Activated T-helper 1 cell treated with anti-CD3 and anti-CD28 coated beads, Interleukin-12 subunit alpha, Interleukin-12 subunit beta, Interleukin-2, Interleukin-4 antibody, amounts not matched to agents 30 ng/mL and 10 ng/mL and 1 ng/mL, durations not matched to agents 14 hours and 24 hours and 36 hours (primary cell): ENCODE measurements around the gene SMARCC2. TPM values are rescaled to one million over a fixed set of nuclear protein-coding genes. Genes with fewer than 3 reads are reported as not detected.

ENCODE experiments used
- DNase-seq: peaks from one replicate; pipeline ENCODE4 v3.0.0; 2021; ENCODE audit warnings: low spot score
- H3K27ac Mint-ChIP-seq: one replicate; pipeline ENCODE4 v1.8.0; 2021; ENCODE audit warnings: mild to moderate bottlenecking, mixed read lengths
- H3K27me3 Mint-ChIP-seq: one replicate; pipeline ENCODE4 v1.8.0; 2022; ENCODE audit warnings: mild to moderate bottlenecking, moderate library complexity, mixed read lengths; ENCODE audit not compliant: insufficient read depth
- H3K36me3 Mint-ChIP-seq: one replicate; pipeline ENCODE4 v1.8.0; 2021; ENCODE audit warnings: low read depth, mixed read lengths
- H3K4me1 Mint-ChIP-seq: one replicate; pipeline ENCODE4 v1.8.0; 2021; ENCODE audit warnings: low read depth, mixed read lengths
- H3K4me3 Mint-ChIP-seq: one replicate; pipeline ENCODE4 v1.8.0; 2021; ENCODE audit warnings: mild to moderate bottlenecking, moderate library complexity, mixed read lengths
- H3K9me3 Mint-ChIP-seq: one replicate; pipeline ENCODE4 v1.8.0; 2021; ENCODE audit warnings: mixed read lengths
- intact Hi-C: fragments of 100-400 bp; cut with micrococcal nuclease; formaldehyde crosslinking; loops from one replicate; pipeline ENCODE4 v1.15.1; 2024
- total RNA-seq: library from RNA; stranded (reverse); gene quantifications from 2 replicates; pipeline ENCODE4 v1.2.3, GENCODE V29; 2022

SMARCC2 gene
- total RNA-seq, 1 donor from 2014 or later = 132 TPM

GRCh38 chr12:56151672-56152131 lies 37.6 kb downstream of the SMARCC2 start:
- no peaks in the 10 kb centered on the region for H3K9me3 Mint-ChIP-seq
- peak overlapping the region; percentile 88 for H3K4me3 Mint-ChIP-seq
- H3K27ac Mint-ChIP-seq = peak overlapping the region; percentile 99
- peaks cover 13% of the 10 kb centered on the region for H3K36me3 Mint-ChIP-seq
- peaks cover 33% of the 10 kb centered on the region for H3K4me1 Mint-ChIP-seq
- no peaks in the 10 kb centered on the region for H3K27me3 Mint-ChIP-seq
- peak; percentile 60 for DNase-seq
- intact Hi-C loops = loop anchor here (1.0 to 10.0 kb wide), 12 partner anchors 9 to 1396 kb away; partner anchors contain the start of genes ATP5F1B, DCTN2, ESYT1 and PA2G4

DNA sequence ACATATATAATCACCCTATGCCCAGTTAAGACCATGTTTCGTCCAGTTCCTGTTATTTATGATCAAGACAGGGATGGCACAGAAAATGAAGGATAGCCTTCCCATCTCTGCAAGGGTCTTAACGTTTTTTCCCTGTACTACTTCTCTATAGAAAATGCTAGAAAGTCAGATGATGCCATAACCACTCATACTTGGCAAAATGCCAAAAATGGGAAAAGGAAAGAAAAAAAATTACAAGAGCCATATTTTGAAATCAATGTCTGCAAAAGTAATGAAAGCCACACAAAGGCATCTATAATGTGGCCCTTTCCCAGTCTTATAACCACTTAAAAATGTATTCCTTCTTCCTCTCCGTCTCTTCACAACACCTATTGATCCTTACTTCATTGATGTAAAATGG lies 38.7 kb downstream of the SMARCC2 start:
- Mint-ChIP-seq H3K4me3 (peak overlapping the region; percentile 88), H3K4me1 (peaks cover 30% of the 10 kb centered on the region), H3K27me3 (no peaks in the 10 kb centered on the region), H3K9me3 (no peaks in the 10 kb centered on the region), H3K36me3 (peaks cover 11% of the 10 kb centered on the region), H3K27ac (peak overlapping the region; percentile 74)
- intact Hi-C loops = loop anchor here (5.0 to 10.0 kb wide), 3 partner anchors 497 to 1397 kb away; partner anchors contain the start of genes ATP5F1B, DCTN2 and PTGES3
- no peak for DNase-seq

DNA sequence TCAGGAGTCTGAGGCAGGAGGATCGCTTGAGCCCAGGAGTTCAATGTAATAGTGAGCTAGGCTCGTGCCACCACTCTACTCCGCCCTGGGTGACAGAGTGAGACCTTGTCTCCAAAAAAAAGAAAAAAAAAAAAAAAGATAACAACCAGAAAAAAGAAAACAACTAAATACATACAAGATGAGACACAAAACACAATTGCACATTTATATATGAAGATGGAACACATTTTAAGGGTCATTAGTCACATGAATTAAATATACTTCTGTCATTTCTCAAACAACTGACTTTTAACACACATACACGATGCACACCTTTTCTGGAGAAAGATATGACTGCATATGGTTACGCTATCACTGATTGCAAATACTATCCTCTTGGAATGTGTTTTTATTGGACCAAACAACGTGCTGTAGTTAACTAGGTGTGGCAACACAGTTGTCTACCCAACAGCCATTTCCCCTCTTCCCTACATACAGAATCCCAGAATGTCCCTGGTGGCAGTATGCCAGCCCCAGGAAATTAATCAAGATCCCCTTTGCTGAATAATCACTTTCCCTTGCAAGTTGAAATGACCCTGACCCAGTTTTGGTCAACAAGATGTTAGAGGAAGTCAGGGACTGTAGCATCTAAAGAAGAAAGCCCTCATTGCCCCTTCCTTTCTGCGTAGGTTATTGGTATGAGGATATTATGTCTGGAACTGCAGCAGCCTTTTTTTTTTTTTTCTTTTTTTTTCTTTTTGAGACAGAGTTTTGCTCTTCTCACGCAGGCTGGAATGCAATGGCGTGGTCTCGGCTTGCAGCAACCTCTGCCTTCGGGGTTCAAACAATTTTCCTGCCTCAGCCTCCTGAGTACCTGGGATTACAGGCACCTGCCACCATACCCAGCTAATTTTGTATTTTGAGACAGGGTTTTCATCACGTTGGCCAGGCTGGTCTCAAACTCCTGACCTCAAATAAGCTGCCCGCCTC lies 42.5 kb downstream of the SMARCC2 start:
- H3K27me3 Mint-ChIP-seq = no peaks in the 10 kb centered on the region
- H3K4me3 Mint-ChIP-seq = no peak overlapping the region
- H3K4me1 Mint-ChIP-seq = peaks cover 37% of the 10 kb centered on the region
- H3K36me3 Mint-ChIP-seq = peaks cover 38% of the 10 kb centered on the region
- no peak for DNase-seq
- no peaks in the 10 kb centered on the region for H3K9me3 Mint-ChIP-seq
- intact Hi-C loops = no loop called here
- no peak overlapping the region for H3K27ac Mint-ChIP-seq

DNA sequence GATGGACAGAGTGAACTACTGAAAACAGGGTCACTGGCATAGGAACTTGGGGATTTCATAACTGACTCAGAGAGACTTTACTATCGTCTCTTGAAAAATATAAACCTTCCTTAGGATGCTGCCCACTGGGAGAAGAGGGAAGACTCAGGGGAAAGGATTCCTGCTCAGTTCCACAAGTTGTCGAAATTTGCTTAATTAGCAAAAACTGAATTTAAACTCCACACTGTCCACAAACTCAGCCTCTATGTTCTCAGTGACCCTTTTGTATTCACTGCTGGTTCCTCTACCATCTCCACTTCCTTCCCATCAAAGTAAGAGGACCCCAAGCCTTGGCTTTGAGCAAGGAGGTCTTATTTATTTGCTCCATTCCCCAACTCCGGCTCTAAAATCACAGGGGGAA lies 44.1 kb downstream of the SMARCC2 start:
- intact Hi-C loops = no loop called here
- Mint-ChIP-seq H3K27me3 (no peaks in the 10 kb centered on the region), H3K9me3 (no peaks in the 10 kb centered on the region), H3K27ac (no peak overlapping the region), H3K4me3 (no peak overlapping the region), H3K36me3 (peaks cover 47% of the 10 kb centered on the region), H3K4me1 (peaks cover 22% of the 10 kb centered on the region)
- no peak for DNase-seq

- Mint-ChIP-seq H3K27ac (peak overlapping the region; percentile 40), H3K36me3 (peaks cover 54% of the 10 kb centered on the region), H3K9me3 (no peaks in the 10 kb centered on the region), H3K27me3 (no peaks in the 10 kb centered on the region), H3K4me3 (no peak overlapping the region), H3K4me1 (peaks cover 19% of the 10 kb centered on the region)
- intact Hi-C loops = no loop called here
- DNase-seq = no peak
Measured at GRCh38 chr12:56143870-56144269, 45.4 kb downstream of the SMARCC2 start.

DNA sequence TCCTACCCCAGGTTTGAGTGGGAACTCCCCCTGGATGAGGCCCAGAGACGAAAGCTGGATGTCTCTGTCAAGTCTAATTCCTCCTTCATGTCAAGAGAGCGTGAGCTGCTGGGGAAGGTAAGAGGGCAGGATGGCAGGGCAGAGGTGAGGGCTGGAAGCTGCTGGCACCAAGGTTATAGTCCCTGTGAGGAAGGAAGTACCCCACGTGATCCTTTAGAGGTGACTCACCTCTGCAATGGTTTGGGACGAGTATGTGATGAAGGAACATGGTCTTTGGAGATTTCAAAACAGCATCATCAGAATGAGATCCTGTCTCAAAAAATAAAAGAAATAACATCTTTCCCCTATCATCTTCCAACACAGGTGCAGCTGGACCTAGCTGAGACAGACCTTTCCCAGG lies 46.1 kb downstream of the SMARCC2 start:
- Mint-ChIP-seq H3K9me3 (no peaks in the 10 kb centered on the region), H3K4me1 (peaks cover 25% of the 10 kb centered on the region), H3K36me3 (peaks cover 61% of the 10 kb centered on the region), H3K27ac (peak overlapping the region; percentile 70), H3K27me3 (no peaks in the 10 kb centered on the region), H3K4me3 (no peak overlapping the region)
- intact Hi-C loops = no loop called here
- no peak for DNase-seq

DNA sequence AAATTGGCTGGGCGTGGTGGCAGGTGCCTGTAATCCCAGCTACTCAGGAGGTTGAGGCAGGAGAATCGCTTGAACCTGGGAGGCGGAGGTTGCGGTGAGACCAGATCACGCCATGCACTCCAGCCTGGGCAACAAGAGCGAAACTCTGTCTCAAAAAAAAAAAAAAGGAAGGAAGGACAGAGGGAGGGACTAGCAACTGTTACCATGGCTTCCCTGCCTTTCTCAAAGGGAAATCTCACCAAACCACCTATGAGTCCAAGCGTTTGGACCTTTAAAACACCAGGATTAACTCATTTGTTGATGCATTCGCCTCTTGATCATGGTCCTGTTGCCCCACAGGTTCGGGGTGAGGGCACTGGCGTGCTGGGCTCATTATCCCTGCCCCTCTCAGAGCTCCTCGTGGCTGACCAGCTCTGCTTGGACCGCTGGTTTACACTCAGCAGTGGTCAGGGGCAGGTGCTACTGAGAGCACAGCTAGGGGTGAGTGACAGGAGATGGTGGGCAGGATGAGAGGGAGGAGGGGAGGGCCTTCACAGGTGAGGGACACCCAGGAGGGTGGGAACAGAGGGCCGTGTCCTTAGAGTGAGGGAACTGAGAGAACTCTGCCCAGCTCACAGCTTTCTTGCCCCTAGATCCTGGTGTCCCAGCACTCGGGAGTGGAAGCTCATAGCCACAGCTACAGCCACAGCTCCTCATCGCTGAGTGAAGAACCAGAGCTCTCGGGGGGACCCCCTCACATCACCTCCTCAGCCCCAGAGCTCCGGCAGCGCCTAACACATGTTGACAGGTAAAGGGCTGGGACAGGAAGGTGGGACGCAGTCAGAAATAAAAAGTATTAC lies 47.1 kb downstream of the SMARCC2 start:
- no peak overlapping the region for H3K4me3 Mint-ChIP-seq
- peaks cover 70% of the 10 kb centered on the region for H3K36me3 Mint-ChIP-seq
- peaks cover 34% of the 10 kb centered on the region for H3K4me1 Mint-ChIP-seq
- H3K9me3 Mint-ChIP-seq = no peaks in the 10 kb centered on the region
- H3K27me3 Mint-ChIP-seq = no peaks in the 10 kb centered on the region
- intact Hi-C loops = no loop called here
- no peak for DNase-seq
- H3K27ac Mint-ChIP-seq = peak overlapping the region; percentile 5

- intact Hi-C loops = no loop called here
- Mint-ChIP-seq H3K4me3 (no peak overlapping the region), H3K9me3 (no peaks in the 10 kb centered on the region), H3K4me1 (peaks cover 42% of the 10 kb centered on the region), H3K27me3 (no peaks in the 10 kb centered on the region), H3K27ac (peak overlapping the region; percentile 16), H3K36me3 (peaks cover 73% of the 10 kb centered on the region)
- DNase-seq = no peak
Measured at GRCh38 chr12:56137853-56138571, 51.3 kb downstream of the SMARCC2 start.

DNA sequence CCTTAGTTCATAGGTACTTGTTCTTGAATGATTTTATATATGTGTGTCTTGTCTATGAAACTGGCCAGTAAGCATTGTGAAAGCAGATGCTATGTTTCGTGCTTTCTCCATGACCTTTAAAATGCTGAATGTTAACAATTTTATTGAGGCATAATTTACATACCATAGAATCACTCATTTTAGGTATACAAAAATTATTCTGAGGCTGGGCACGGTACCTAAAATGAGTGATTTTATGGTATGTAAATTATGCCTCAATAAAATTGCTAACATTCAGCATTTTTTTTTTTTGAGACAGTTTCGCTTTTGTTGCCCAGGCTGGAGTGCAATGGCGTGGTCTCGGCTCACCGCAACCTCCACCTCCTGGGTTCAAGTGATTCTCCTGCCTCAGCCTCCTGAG lies 54.4 kb downstream of the SMARCC2 start:
- H3K9me3 Mint-ChIP-seq = no peaks in the 10 kb centered on the region
- no peaks in the 10 kb centered on the region for H3K27me3 Mint-ChIP-seq
- intact Hi-C loops = no loop called here
- no peak overlapping the region for H3K4me3 Mint-ChIP-seq
- H3K36me3 Mint-ChIP-seq = peaks cover 73% of the 10 kb centered on the region
- no peak for DNase-seq
- H3K4me1 Mint-ChIP-seq = peaks cover 59% of the 10 kb centered on the region
- no peak overlapping the region for H3K27ac Mint-ChIP-seq

DNA sequence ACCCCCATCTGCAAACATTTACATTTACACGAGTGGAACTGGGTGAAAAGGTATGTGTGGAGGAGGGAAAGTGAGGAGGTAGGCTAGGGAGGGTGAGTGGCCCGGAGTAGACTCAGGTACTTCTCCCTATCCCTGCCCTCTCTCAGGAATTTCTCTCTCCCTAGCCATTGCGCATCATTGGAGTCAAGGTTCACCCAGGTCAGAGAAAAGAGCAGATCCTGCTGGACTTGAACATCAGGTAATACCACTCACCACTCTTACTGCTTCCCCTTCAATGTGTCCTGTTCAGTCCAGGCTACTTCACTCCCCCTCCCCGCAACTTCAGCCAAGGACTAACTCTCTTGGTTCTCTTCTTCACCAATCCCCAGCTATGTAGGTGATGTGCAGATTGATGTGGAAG lies 58.4 kb downstream of the SMARCC2 start:
- Mint-ChIP-seq H3K4me1 (peaks cover 61% of the 10 kb centered on the region), H3K27me3 (no peaks in the 10 kb centered on the region), H3K4me3 (peak overlapping the region; percentile 97), H3K9me3 (no peaks in the 10 kb centered on the region), H3K27ac (no peak overlapping the region), H3K36me3 (peaks cover 44% of the 10 kb centered on the region)
- no peak for DNase-seq
- intact Hi-C loops = no loop called here

DNA sequence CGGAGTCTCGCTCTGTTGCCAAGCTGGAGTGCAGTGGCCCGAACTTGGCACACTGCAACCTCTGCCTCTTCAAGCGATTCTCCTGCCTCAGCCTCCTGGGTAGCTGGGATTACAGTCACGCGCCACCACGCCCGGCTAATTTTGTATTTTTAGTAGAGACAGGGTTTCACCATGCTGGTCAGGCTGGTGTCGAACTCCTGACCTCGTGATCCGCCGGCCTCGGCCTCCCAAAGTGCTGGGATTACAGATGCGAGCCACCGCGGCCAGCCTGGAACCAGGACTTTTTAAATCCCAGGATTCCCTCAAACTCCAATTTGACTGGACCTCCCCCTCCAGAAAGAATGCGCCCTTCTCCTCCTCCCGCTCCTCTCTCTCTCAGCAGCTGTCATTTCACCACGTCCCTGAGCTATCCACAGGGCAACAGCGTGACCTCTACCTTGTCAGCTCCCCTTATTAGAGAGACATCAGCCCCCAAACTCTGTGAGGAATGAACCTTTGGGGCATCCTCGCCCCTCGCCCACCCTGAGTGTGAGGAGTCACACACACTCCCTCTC lies 59.3 kb downstream of the SMARCC2 start:
- no peaks in the 10 kb centered on the region for H3K27me3 Mint-ChIP-seq
- intact Hi-C loops = no loop called here
- H3K9me3 Mint-ChIP-seq = no peaks in the 10 kb centered on the region
- H3K27ac Mint-ChIP-seq = peak overlapping the region; percentile 94
- peak overlapping the region; percentile 97 for H3K4me3 Mint-ChIP-seq
- peaks cover 42% of the 10 kb centered on the region for H3K36me3 Mint-ChIP-seq
- no peak for DNase-seq
- H3K4me1 Mint-ChIP-seq = peaks cover 61% of the 10 kb centered on the region
